GM23338 (cell line): ENCODE measurements around the gene ANTKMT. TPM values are rescaled to one million over a fixed set of nuclear protein-coding genes. Genes with fewer than 3 reads are reported as not detected.

Experiments used
- ATAC-seq: fragments of 200-7000 bp; cut with Tn5 transposase; 3 replicates; pipeline ENCODE4 v1.9.1; 2020
- DNase-seq: peaks from one replicate; pipeline ENCODE4 v3.0.0-alpha.2; 2015; ENCODE audit warnings: low spot score
- H2AFZ ChIP-seq: fragments of 200-600 bp; sonication (generic); 2 replicates; pipeline ENCODE4 v1.8.0; 2016; ENCODE audit warnings: antibody characterized with exemption, mild to moderate bottlenecking, moderate library complexity
- H3F3A ChIP-seq: fragments of 200-600 bp; sonication (generic); replicated peaks from 2 replicates; pipeline ENCODE4 v1.8.0; 2017; ENCODE audit warnings: antibody characterized with exemption, mixed run types, low read depth
- H3K27ac ChIP-seq: fragments of 200-600 bp; sonication (generic); 2 replicates; pipeline ENCODE4 v1.6.1; 2016; ENCODE audit warnings: low read depth
- H3K27me3 ChIP-seq: fragments of 200-600 bp; sonication (generic); 2 replicates; pipeline ENCODE4 v1.8.0; 2016; ENCODE audit warnings: mild to moderate bottlenecking, mixed run types, moderate library complexity; ENCODE audit not compliant: insufficient read depth
- H3K36me3 ChIP-seq: fragments of 200-600 bp; sonication (generic); 2 replicates; pipeline ENCODE4 v1.8.0; 2016; ENCODE audit warnings: mild to moderate bottlenecking; ENCODE audit not compliant: insufficient read depth
- H3K4me1 ChIP-seq: fragments of 200-600 bp; sonication (generic); 2 replicates; pipeline ENCODE4 v1.8.0; 2016; ENCODE audit warnings: mild to moderate bottlenecking, moderate library complexity; ENCODE audit not compliant: insufficient read depth
- H3K4me2 ChIP-seq: fragments of 200-600 bp; sonication (generic); 2 replicates; pipeline ENCODE4 v1.7.1; 2017; ENCODE audit warnings: mixed run types
- H3K4me3 ChIP-seq: fragments of 200-600 bp; sonication (generic); 2 replicates; pipeline ENCODE4 v1.6.1; 2016; ENCODE audit warnings: mixed run types
- H3K79me2 ChIP-seq: fragments of 200-600 bp; sonication (generic); replicated peaks from 2 replicates; pipeline ENCODE4 v1.8.0; 2017; ENCODE audit warnings: mild to moderate bottlenecking; ENCODE audit not compliant: insufficient read depth
- H3K9me2 ChIP-seq: fragments of 200-600 bp; sonication (generic); 2 replicates; pipeline ENCODE4 v1.8.0; 2017; ENCODE audit not compliant: insufficient read depth
- H4K20me1 ChIP-seq: fragments of 200-600 bp; sonication (generic); replicated peaks from 2 replicates; pipeline ENCODE4 v1.8.0; 2017; ENCODE audit warnings: mild to moderate bottlenecking; ENCODE audit not compliant: insufficient read depth
- H3K27ac Mint-ChIP-seq: 2 replicates; pipeline ENCODE4 v1.8.0; 2020; ENCODE audit warnings: inconsistent platforms, mild to moderate bottlenecking, moderate library complexity, mixed read lengths
- H3K27me3 Mint-ChIP-seq: 3 replicates; pipeline ENCODE4 v1.8.0; 2022; ENCODE audit warnings: low read depth, mild to moderate bottlenecking, moderate library complexity, mixed read lengths, inconsistent platforms; ENCODE audit not compliant: insufficient read depth, poor library complexity
- H3K36me3 Mint-ChIP-seq: 3 replicates; pipeline ENCODE4 v1.8.0; 2021; ENCODE audit warnings: low read depth, mild to moderate bottlenecking, inconsistent platforms, moderate library complexity, mixed read lengths
- H3K4me1 Mint-ChIP-seq: 3 replicates; pipeline ENCODE4 v1.8.0; 2020; ENCODE audit warnings: mild to moderate bottlenecking, inconsistent platforms, mixed read lengths
- H3K4me3 Mint-ChIP-seq: 3 replicates; pipeline ENCODE4 v1.8.0; 2021; ENCODE audit warnings: moderate library complexity, mild to moderate bottlenecking, inconsistent platforms, mixed read lengths
- H3K9me3 Mint-ChIP-seq: 3 replicates; pipeline ENCODE4 v1.8.0; 2020; ENCODE audit warnings: moderate library complexity, mild to moderate bottlenecking, inconsistent platforms, mixed read lengths
- CREB1 ChIP-seq: fragments of 250-450 bp; sonication (Bioruptor Pico); IDR thresholded peaks from 2 replicates; pipeline ENCODE4 v1.5.0; 2020; ENCODE audit warnings: low read depth, mild to moderate bottlenecking, moderate library complexity
- ETS1 ChIP-seq: IDR thresholded peaks from 2 replicates; pipeline ENCODE4 v1.6.1; 2016; ENCODE audit warnings: antibody characterized with exemption
- EZH2 ChIP-seq: fragments of 200-600 bp; sonication (generic); IDR thresholded peaks from one replicate; pipeline ENCODE4 v1.8.0; 2017; ENCODE audit warnings: antibody characterized with exemption, mild to moderate bottlenecking, low read depth; ENCODE audit not compliant: unreplicated experiment
- NANOG ChIP-seq: IDR thresholded peaks from 2 replicates; pipeline ENCODE4 v1.6.1; 2016; ENCODE audit warnings: antibody characterized with exemption, borderline replicate concordance
- POLR2AphosphoS5 ChIP-seq: IDR thresholded peaks from 2 replicates; pipeline ENCODE4 v1.6.1; 2016; ENCODE audit warnings: antibody characterized with exemption, low read depth
- ZNF462 ChIP-seq: fragments of 250-450 bp; sonication (Bioruptor Pico); IDR thresholded peaks from 2 replicates; pipeline ENCODE4 v1.5.0; 2020; ENCODE audit warnings: mild to moderate bottlenecking, moderate library complexity
- polyA plus RNA-seq: library from polyadenylated mRNA; unstranded; fragments of >200 nt; fragmentation: Nextera tagmentation; extraction: Ambion mirVana; gene quantifications from 2 replicates; pipeline ENCODE4 v1.2.1, GENCODE V29; 2016
- total RNA-seq: library from RNA; depleted of rRNA; stranded (reverse); fragments of >200 nt; shearing (Covaris generic); gene quantifications from 2 replicates; pipeline ENCODE4 v1.2.3, GENCODE V29; 2014
- TF ChIP-seq, protein P1 (sequence below): IDR thresholded peaks from one replicate; pipeline ENCODE4 v1.6.1; 2018; ENCODE audit warnings: antibody characterized with exemption; ENCODE audit not compliant: unreplicated experiment
- TF ChIP-seq, protein P2 (sequence below), 2 experiments: fragments of 200-600 bp in 1 of 2; sonication (generic) in 1 of 2; conservative IDR thresholded peaks; 2 replicates each; pipeline versions ENCODE4 v1.5.1 to v1.6.1; 2016 to 2017; ENCODE audit warnings: antibody characterized with exemption in 2 of 2, low read depth in 2 of 2, mild to moderate bottlenecking in 2 of 2, moderate library complexity in 1 of 2

ANTKMT gene
- total and polyA plus RNA-seq, 2 experiments from 2014 or later = 23.8 to 37.2 TPM

DNA sequence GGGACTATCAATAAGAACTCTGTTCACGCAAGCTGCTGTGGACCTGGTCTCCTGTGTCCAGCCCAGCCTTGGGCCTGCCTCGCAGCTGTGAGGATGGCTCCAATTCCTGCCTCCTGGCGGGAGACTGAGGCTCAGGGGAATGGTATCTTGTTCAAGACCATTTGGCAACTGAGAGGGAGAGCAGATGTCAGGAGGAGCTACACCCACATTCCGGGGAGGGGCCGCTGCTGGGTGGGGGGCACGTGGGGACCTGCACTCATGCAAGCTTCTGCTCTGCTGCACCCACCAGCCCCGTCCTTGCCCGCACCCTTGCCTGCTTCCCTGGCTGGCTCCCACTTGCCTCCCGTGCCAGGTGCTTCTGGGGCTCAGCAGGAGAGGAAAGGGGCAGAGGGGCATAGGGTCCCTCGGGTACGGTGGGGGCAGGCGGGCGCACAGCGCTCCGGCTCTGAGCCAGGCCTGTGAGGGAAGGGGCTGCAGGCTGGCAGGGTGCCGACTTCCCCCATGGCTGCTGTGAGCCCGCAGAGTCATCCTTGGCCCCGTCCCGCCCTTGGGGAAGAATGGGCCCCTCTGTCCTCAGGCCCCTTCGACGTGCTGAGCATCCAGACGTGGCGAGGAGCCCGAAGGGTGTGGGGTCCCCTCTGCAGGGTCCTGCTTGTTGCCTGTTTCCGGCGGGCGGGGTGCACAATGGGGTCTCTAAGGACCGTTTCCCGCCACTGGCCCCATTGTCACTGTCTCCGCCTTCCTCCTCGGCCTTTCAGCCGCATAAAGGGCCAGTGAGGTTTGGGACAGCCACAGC, 3.3 kb upstream of the ANTKMT start:
- H3K27ac ChIP-seq = no peak overlapping the region
- H3K4me3 Mint-ChIP-seq = no peak overlapping the region

More for the DNA sequence above, 3.3 kb upstream of the ANTKMT start:
- DNase-seq = no peak
- H3K4me2 ChIP-seq = no peak overlapping the region
- H3K36me3 Mint-ChIP-seq = no peaks in the 10 kb centered on the region
- H2AFZ ChIP-seq = no peak overlapping the region
- H3K9me2 ChIP-seq = no peaks in the 10 kb centered on the region
- H4K20me1 ChIP-seq = no peaks in the 10 kb centered on the region
- H3K27me3 ChIP-seq = peaks cover 46% of the 10 kb centered on the region
- no peaks in the 10 kb centered on the region for H3F3A ChIP-seq
- H3K4me3 ChIP-seq = no peak overlapping the region
- no peak for TF ChIP-seq POLR2AphosphoS5
- TF ChIP-seq NANOG = no peak
- TF ChIP-seq, protein P1, sequence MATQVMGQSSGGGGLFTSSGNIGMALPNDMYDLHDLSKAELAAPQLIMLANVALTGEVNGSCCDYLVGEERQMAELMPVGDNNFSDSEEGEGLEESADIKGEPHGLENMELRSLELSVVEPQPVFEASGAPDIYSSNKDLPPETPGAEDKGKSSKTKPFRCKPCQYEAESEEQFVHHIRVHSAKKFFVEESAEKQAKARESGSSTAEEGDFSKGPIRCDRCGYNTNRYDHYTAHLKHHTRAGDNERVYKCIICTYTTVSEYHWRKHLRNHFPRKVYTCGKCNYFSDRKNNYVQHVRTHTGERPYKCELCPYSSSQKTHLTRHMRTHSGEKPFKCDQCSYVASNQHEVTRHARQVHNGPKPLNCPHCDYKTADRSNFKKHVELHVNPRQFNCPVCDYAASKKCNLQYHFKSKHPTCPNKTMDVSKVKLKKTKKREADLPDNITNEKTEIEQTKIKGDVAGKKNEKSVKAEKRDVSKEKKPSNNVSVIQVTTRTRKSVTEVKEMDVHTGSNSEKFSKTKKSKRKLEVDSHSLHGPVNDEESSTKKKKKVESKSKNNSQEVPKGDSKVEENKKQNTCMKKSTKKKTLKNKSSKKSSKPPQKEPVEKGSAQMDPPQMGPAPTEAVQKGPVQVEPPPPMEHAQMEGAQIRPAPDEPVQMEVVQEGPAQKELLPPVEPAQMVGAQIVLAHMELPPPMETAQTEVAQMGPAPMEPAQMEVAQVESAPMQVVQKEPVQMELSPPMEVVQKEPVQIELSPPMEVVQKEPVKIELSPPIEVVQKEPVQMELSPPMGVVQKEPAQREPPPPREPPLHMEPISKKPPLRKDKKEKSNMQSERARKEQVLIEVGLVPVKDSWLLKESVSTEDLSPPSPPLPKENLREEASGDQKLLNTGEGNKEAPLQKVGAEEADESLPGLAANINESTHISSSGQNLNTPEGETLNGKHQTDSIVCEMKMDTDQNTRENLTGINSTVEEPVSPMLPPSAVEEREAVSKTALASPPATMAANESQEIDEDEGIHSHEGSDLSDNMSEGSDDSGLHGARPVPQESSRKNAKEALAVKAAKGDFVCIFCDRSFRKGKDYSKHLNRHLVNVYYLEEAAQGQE = no peak
- no peak for TF ChIP-seq ZNF462
- TF ChIP-seq, protein P2, sequence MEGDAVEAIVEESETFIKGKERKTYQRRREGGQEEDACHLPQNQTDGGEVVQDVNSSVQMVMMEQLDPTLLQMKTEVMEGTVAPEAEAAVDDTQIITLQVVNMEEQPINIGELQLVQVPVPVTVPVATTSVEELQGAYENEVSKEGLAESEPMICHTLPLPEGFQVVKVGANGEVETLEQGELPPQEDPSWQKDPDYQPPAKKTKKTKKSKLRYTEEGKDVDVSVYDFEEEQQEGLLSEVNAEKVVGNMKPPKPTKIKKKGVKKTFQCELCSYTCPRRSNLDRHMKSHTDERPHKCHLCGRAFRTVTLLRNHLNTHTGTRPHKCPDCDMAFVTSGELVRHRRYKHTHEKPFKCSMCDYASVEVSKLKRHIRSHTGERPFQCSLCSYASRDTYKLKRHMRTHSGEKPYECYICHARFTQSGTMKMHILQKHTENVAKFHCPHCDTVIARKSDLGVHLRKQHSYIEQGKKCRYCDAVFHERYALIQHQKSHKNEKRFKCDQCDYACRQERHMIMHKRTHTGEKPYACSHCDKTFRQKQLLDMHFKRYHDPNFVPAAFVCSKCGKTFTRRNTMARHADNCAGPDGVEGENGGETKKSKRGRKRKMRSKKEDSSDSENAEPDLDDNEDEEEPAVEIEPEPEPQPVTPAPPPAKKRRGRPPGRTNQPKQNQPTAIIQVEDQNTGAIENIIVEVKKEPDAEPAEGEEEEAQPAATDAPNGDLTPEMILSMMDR (conservative IDR thresholded peaks at IDR 0.05; ENCODE audit: low read depth in 2 of 2) = no peak
- no peak for TF ChIP-seq CREB1 (CRISPR knock-in tag)
- no peak for TF ChIP-seq EZH2
- no peak for TF ChIP-seq ETS1
- no peaks in the 10 kb centered on the region for H3K36me3 ChIP-seq
- no peak overlapping the region for H3K27ac Mint-ChIP-seq
- peaks cover 13% of the 10 kb centered on the region; the same call in 2 of the 3 replicates for H3K4me1 Mint-ChIP-seq
- peaks cover 4% of the 10 kb centered on the region; the same call in 1 of the 3 replicates for H3K9me3 Mint-ChIP-seq
- no peak for ATAC-seq
- no peaks in the 10 kb centered on the region for H3K79me2 ChIP-seq
- H3K4me1 ChIP-seq = peaks cover 12% of the 10 kb centered on the region; the same call in 1 of the 2 replicates
- peaks cover 40% of the 10 kb centered on the region for H3K27me3 Mint-ChIP-seq
